SHP77 (cell line): ENCODE results near the gene EMP2.
"Not testable (repeated sequence)": the region's sequence is repeated elsewhere in the genome, so short reads cannot be mapped to it uniquely, and the experiment has no call there.

Experiments used
- DNase-seq, 2 experiments: peaks; one replicate each; lab custom pipeline; 2025; lab: John Stamatoyannopoulos, UW

The EMP2 gene

DNA sequence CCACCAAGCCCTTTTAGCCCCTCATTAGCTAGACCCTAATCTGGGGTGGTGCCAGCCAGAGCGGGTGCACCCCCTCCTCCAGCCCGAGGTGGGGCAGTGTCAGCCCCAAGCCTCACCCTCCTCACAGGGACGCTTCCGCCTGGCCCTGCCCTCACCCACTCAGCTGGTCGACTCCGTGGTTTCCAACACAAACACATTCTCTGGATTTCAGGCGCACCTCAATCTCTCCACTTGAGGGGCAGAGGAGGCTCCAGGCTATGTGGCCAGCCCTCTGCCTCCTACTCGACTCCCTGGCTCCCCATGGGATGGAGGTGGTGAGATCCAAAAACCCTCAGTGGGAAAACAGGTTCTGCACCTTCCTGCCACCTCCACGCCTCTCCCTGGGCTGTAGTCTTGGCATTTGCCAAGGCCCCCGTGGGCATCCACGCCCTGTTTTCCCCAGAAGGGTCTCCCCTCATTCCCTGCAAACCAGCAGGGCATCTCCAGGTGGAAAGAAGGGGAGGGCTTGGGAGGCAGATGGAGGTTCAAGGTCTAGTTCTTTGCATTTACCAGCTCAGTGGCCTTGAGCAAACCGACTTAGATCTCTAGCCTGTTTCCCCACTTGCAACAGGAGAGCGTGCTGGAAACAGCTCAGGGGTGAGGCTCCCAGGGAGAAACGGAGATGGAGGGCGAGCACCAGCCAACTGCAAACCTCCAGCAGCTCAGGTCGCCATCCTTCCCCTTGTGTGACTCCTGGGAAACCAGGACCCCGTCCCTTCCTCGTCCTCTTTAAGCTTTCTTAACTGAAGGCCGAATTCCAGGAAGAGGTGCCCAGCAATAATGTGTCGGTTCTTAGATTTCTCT, 1.7 kb downstream of the EMP2 start:
- DNase-seq: no peak

DNA sequence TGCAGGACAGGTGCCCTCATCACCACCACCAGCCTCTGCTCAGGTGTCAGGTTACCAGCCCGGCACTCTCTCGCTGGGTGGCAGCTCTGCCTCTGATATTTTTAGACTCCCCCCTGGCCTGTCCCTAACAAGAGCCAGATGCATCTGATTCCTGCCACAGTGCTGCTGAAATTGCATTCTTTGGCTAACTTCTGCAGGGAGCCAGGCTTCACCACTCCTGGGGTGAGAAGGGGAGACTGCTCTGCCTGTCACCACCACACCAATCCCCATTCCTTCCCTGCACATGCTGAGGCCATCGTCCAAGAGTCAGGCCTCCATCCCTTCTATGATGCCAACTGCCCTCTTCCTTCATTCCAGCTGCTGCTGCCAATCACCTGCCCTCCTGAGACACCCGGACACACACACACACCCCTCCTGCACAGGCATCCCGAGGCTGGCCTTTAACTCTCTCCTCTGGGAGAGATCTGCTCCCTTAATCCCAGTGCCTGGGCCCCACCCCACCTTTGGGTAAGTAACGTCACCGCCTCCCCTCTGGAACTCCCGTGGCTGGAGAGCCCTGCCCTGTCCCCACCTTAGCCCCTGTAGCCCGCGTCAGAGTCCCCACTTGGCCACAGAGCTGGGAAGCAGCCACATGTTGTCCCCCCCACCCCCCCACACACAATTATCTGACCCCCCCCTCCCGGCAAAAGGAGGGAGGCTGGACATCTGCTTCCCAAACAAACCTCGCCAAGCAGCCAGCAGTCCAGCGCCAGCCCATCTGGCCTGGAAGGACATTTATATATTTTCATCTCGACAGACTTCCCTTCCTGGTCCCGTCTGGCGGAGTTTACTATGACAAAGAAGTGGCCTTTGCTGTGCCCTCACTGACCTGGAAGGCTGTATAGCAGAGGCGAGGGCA, 2.8 kb downstream of the EMP2 start:
- peak in 1 of 2 experiments; percentile 29 for DNase-seq

DNA sequence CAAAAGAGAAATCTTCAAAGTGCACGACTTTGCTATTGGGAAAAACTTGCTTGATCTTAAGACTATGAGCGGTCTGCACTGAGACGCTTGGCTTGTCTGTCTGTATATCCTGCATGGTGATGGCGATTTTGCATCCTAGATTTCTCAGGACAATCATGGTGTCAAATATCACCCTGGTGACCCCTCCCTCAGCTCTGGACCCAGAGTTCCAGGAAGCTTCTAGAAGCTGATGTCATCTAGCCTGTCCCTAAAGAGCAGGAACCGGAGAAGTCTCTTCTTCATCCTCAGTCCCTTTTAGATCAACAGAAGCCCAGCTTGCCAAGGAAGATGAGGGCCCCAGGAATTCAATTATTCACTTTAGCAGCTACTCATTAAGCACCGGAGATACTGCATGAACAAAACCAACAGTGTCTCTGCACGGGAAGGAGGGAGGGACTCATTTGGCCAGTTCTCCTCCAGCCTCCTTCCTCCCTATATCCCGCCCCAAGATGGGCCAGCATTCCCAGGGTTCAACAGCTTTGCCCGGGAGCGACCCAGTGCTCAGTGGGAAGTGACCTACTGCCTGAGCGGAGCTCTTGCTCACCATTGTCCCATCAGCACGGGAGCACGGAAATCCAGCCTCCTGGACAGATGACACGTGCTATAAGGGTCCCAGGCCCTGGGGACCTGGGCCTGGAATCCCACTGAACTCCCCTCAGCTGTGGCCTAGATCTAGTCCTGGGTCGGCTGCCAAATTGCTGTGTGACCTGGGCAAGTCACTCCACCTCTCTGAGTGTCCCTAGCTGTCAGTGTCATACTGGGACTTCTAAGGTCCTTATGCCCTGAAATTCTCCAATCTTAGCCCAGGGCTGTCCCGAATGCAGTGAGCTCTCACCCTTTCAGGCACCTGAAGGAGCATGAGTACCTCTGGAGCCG, 3.8 kb downstream of the EMP2 start:
- no peak for DNase-seq

- DNase-seq: no peak
Observed at GRCh38 chr16:10575506-10576130, 4.8 kb downstream of the EMP2 start.

DNA sequence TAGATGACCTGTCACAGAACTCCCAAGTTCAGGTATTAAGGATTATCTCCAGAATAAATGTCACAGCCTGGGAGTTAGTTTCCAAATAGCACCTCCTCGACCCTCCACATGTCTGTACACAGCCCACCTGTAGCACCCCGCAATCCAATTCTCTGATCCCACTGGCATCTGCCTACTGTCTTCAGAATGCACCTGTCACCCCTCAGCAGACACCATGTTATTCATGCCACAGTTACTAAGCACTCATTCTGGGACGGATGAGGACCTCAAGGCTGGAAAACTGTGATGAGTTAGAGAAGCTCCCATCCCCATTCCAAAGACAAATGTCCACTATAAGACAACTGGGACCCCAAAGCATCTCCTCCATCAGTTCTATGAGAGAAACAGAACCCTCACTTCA, 7.8 kb downstream of the EMP2 start:
- no peak for DNase-seq

- no peak for DNase-seq
Observed at GRCh38 chr16:10571354-10571753, 9.0 kb downstream of the EMP2 start.

- no peak for DNase-seq
Observed at GRCh38 chr16:10569621-10570020, 10.8 kb downstream of the EMP2 start.

DNA sequence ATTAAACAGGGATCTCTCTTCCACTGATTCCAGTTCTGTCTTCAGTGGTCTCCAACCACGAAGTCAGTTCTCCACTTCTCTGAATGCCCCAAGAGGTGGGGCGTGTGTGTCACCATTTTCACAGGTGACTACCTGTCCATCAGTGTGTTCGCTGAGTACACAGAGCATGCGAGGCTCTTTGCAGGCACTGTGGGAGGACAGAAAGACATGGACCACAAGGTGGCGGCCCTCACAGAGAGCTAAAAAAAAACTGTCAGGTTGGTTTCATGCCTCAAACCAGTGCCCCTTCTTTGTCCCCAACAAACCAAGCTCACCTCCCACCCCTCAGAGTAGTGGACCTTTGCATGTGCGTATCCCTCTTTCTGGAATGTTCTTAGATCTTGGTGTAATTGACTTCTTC, 13.8 kb downstream of the EMP2 start:
- no peak for DNase-seq

GRCh38 chr16:10565167-10565566, 15.2 kb downstream of the EMP2 start:
- DNase-seq: no peak

DNA sequence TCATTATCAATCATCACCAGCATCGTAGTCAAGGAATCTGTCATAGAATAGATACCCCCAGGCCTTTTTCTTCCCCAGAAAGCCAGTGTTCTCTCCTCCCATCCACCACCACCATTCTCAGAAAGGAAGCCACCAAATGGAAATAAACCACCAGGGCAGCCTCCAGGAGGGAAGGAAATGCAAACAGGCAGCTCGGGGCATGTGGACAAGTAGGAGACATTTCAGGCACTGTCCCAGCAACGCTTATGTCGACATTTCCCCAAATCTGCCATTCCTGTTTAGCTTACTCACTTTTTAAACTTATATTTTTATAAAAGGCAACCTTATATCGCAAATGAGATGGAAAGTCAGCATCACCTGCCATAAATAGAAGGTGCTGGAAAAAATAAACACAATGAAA, 15.8 kb downstream of the EMP2 start:
- no peak for DNase-seq

- DNase-seq: no peak
Observed at GRCh38 chr16:10562361-10562899, 18.0 kb downstream of the EMP2 start.

DNA sequence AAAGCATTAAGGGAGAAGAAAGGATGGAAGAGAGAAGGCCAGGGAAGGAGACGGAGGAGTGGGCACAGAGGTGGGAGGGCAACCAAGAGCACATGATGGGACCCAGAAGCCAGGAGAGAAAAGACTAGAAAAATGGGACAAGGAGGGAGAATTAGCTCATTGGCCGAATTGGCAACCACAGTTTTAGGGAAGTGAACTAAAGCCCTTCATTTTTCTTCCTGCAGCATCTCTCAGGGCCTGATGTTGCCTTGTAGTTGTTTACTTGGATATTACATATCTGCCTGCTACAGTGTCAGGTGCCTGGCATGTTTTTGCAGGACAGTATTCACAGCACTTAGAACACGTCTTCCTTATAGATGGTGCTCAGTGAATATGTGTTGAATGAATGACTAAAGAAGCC, 19.0 kb downstream of the EMP2 start:
- DNase-seq: no peak

GRCh38 chr16:10561001-10561400, 19.4 kb downstream of the EMP2 start:
- DNase-seq: no peak

DNA sequence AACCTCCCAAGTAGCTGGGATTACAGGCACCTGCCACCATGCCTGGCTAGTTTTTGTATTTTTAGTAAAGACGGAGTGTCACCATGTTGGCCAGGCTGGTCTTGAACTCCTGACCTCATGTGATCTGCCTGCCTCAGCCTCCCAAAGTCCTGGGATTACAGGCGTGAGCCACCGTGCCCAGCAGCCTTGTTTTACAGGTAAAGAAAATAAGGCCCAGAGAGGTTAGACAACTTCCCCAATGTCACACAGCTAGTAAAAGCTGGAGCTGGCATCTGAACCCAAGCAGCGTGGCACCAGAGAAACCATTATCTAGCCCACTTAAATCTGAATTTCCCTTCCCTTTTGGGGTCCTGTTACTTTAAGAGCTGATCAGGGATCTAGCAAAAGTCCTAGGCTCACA, 20.6 kb downstream of the EMP2 start:
- not testable (repeated sequence) for DNase-seq

GRCh38 chr16:10558746-10559641, 21.4 kb downstream of the EMP2 start:
- no peak for DNase-seq

DNA sequence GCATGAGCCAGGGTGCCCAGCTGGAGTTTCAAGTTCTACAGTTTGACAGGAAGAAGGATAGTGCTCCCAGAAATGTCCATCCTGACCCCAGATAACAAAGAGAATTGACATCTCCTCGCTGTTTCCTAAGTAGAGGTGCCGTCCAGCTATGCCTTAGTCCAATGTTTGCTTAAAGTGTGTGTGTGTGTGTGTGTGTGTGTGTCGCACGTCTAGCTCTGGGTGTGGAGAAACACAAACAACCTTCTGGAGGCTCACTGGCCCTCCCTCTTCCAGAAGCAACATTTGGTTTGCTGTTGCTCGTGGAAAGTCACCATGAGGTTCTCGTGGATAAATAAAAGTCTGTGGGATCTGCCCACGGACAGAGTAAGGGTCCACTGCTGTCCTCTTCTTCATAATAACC, 22.1 kb downstream of the EMP2 start:
- DNase-seq: no peak

DNA sequence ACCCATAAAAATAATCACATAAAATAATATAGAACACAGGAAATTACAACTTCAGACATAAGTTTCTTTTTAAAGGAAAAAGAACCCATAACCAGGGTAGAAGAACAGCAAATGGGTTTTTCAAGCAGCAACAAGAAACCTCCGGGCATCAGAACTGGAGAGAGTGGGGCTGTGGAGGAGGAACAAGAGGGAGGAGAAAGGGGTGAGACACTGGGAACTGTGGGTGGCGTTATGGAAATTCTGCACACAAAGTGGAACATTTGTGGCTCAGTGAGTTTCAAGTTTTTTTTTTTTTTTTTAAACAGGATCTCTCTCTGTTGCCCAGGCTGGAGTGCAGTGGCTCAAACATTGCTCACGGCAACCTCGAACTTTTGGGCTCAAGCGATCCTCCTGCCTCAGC, 22.6 kb downstream of the EMP2 start:
- no peak for DNase-seq

DNA sequence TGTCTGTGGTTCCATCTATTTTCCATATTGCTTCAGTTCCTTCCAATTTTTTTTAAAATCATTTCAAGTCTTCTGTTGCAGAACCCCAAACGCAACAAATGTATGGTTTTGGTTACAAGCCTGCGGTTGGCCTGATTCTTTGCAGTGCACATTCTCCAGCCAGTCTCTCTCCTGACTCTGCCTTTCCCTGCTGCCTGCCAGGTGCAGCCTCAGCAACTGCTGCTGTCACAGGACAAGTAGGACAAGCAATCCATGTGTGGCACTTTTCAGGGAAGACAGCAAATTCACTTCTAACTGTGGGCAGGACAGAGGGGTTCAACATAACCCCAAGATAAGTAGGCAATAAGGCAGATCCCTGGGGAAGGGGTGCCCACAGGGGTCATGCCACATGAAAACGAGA, 24.2 kb downstream of the EMP2 start:
- no peak for DNase-seq

- DNase-seq: no peak
Observed at GRCh38 chr16:10554569-10554968, 25.8 kb downstream of the EMP2 start.

GRCh38 chr16:10552998-10553491, 27.4 kb downstream of the EMP2 start:
- no peak for DNase-seq
